Body of pancreas (tissue), 4 donors: ENCODE measurements around the gene TANC1. TPM values are rescaled to one million over a fixed set of nuclear protein-coding genes. Genes with fewer than 3 reads are reported as not detected.

ENCODE experiments used
- ATAC-seq: fragments of 150-250 bp; one replicate; pipeline ENCODE4 v1.9.1; 2016
- DNase-seq, 4 donors: peaks; one replicate each; pipeline ENCODE4 v3.0.0-alpha.2; 2019
- H3K27ac ChIP-seq, 4 donors: fragments of 200-600 bp; sonication (generic); 1 replicate in 3 of 4; 2 replicates in 1 of 4; pipeline versions ENCODE4 v1.5.1 to v1.6.1; 2016 to 2019; ENCODE audit warnings: mild to moderate bottlenecking in 1 of 4, mixed read lengths in 1 of 4, moderate library complexity in 1 of 4
- H3K27me3 ChIP-seq, 2 donors: fragments of 200-600 bp; sonication (generic); one replicate each; pipeline ENCODE4 v1.6.0; 2016; ENCODE audit warnings: mild to moderate bottlenecking in 1 of 2
- H3K36me3 ChIP-seq, 2 donors: fragments of 200-600 bp; sonication (generic); replicated peaks in 1 of 2; 2 replicates each; pipeline ENCODE4 v1.5.1; 2016; ENCODE audit warnings: low read depth in 2 of 2; ENCODE audit not compliant: insufficient read depth in 1 of 2
- H3K4me1 ChIP-seq: fragments of 200-600 bp; sonication (generic); one replicate; pipeline ENCODE4 v1.6.0; 2016
- H3K4me3 ChIP-seq, 2 donors: fragments of 200-600 bp; sonication (generic); 1 replicate in 1 of 2; 2 replicates in 1 of 2; pipeline ENCODE4 v1.5.1; 2016 to 2019
- H3K9me3 ChIP-seq, 3 donors: fragments of 200-600 bp; sonication (generic); 1 replicate in 2 of 3; 2 replicates in 1 of 3; pipeline ENCODE4 v1.5.1; 2016
- POLR2A ChIP-seq, 3 donors: fragments of 450-650 bp; IDR thresholded peaks; one replicate each; pipeline ENCODE4 v1.6.1; 2016; ENCODE audit warnings: antibody characterized with exemption in 3 of 3, mild to moderate bottlenecking in 2 of 3
- WGBS, 2 donors: methylation state at CpG; one replicate each; pipeline ENCODE4 v1.1.5; 2017; 5-methylcytosine and 5-hydroxymethylcytosine counted together
- intact Hi-C: fragments of 100-400 bp; cut with DNase I; formaldehyde crosslinking; loops from one replicate; pipeline ENCODE4 v1.15.1; 2023
- microRNA-seq, 2 donors: library from miRNA; unstranded; fragments of <30 nt; microRNA quantifications; one replicate each; pipeline ENCODE4, GENCODE V29; 2016; ENCODE audit warnings: borderline number of aligned reads in 2 of 2, borderline replicate concordance in 2 of 2
- small RNA-seq: library from RNA; depleted of rRNA; stranded (forward); fragments of <200 nt; gene quantifications from one replicate; pipeline ENCODE3, GENCODE V24; 2016
- total RNA-seq, 2 donors: library from RNA; depleted of rRNA; stranded (reverse); fragments of >200 nt; gene quantifications; one replicate each; pipeline ENCODE4 v1.1.0, GENCODE V29; 2016
- TF ChIP-seq, protein P1 (sequence below), 7 experiments: fragments of 450-650 bp in 4 of 7; fragments of 200-600 bp in 3 of 7; sonication (generic) in 3 of 7; IDR thresholded peaks; one replicate each; pipeline ENCODE4 v1.5.1; 2016 to 2019; ENCODE audit warnings: antibody characterized with exemption in 7 of 7

Gene TANC1
- total RNA-seq, 2 donors from 2014 or later, result 23.1 to 23.3 TPM

DNA sequence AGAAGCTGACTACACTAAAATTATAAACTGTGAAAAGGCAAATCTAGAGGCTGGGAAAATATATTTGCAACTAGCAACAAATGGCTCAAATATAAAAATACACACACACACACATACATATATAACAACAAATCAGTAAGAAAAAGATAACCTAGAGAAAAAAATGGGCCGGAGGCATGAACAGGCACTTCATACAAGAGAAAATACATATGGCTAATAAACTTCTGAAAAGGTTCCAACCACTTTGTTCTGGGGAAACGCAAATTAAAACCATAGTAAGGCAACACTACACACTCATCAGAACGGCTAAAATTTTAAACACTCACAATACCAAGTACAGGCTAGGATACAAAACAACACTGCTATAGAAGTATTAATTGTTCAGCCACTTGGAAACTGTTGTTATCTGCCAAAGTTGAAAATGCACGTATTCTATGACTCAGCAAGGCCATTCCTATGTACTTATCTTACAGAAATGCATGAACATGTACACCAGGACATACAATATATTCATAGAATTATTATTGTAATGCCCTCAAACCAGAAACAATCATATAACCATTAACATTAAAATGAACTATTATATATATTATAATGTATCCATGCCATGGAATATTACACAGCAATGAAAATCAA is 302.4 kb downstream of the TANC1 start:
- WGBS, 2 donors, result 89 to 92% methylated on average over 4 of the region's 4 CpGs

GRCh38 chr2:159272156-159272555 is 303.7 kb downstream of the TANC1 start:
- Histone ChIP-seq H3K27ac (no peak overlapping the region), H3K4me3 (no peak overlapping the region), H3K9me3 (no peaks in the 10 kb centered on the region), H3K36me3 (peaks cover 0 to 1% of the 10 kb centered on the region in 2 donors), H3K27me3 (no peaks in the 10 kb centered on the region), H3K4me1 (no peaks in the 10 kb centered on the region)
- ATAC-seq (no peak), DNase-seq (no peak)
- no peak for TF ChIP-seq POLR2A (IDR thresholded peaks at IDR 0.05)
- intact Hi-C loops, result no loop called here
- WGBS, 2 donors, result 47 to 76% methylated on average over 5 of the region's 5 CpGs

More for the DNA sequence above, 302.4 kb downstream of the TANC1 start:
- no peaks in the 10 kb centered on the region for H3K27me3 ChIP-seq
- no peaks in the 10 kb centered on the region for H3K4me1 ChIP-seq
- TF ChIP-seq POLR2A (IDR thresholded peaks at IDR 0.05), result no peak
- TF ChIP-seq, protein P1, sequence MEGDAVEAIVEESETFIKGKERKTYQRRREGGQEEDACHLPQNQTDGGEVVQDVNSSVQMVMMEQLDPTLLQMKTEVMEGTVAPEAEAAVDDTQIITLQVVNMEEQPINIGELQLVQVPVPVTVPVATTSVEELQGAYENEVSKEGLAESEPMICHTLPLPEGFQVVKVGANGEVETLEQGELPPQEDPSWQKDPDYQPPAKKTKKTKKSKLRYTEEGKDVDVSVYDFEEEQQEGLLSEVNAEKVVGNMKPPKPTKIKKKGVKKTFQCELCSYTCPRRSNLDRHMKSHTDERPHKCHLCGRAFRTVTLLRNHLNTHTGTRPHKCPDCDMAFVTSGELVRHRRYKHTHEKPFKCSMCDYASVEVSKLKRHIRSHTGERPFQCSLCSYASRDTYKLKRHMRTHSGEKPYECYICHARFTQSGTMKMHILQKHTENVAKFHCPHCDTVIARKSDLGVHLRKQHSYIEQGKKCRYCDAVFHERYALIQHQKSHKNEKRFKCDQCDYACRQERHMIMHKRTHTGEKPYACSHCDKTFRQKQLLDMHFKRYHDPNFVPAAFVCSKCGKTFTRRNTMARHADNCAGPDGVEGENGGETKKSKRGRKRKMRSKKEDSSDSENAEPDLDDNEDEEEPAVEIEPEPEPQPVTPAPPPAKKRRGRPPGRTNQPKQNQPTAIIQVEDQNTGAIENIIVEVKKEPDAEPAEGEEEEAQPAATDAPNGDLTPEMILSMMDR (IDR thresholded peaks at IDR 0.05), result no peak
- DNase-seq (no peak), ATAC-seq (no peak)
- no peak overlapping the region for H3K27ac ChIP-seq
- intact Hi-C loops, result no loop called here
- H3K36me3 ChIP-seq, result peaks cover 0 to 1% of the 10 kb centered on the region in 2 donors
- no peak overlapping the region for H3K4me3 ChIP-seq
- no peaks in the 10 kb centered on the region for H3K9me3 ChIP-seq

DNA sequence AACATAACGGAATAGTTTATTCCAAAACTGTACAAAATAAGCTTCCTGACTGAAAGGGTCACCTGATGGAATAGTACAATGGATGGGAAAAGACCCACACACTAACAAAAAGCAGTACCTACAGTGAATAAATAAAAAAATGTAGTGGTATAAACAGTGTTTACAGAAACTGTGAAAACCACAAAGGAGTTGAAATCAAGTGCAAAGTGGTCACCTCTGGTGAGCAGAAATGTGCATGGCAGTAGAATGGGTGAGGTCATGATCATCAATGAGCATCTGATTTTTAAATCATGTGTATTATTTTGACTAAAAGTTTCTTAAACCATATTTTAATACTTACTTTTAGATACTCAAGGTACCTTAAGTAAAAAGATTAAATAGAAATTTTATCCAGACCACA is 306.7 kb downstream of the TANC1 start:
- 84 to 93% methylated on average over 1 of the region's 1 CpG for WGBS, 2 donors
- Histone ChIP-seq H3K9me3 (no peaks in the 10 kb centered on the region), H3K4me3 (no peak overlapping the region), H3K36me3 (peaks cover 0 to 1% of the 10 kb centered on the region in 2 donors), H3K27me3 (no peaks in the 10 kb centered on the region), H3K4me1 (no peaks in the 10 kb centered on the region), H3K27ac (no peak overlapping the region)
- DNase-seq (no peak), ATAC-seq (no peak)
- intact Hi-C loops, result no loop called here
- TF ChIP-seq, protein P1 (IDR thresholded peaks at IDR 0.05), result no peak
- TF ChIP-seq POLR2A (IDR thresholded peaks at IDR 0.05), result no peak

- DNase-seq (no peak), ATAC-seq (no peak)
- Histone ChIP-seq H3K36me3 (no peaks in the 10 kb centered on the region), H3K27ac (no peak overlapping the region), H3K4me3 (no peak overlapping the region), H3K27me3 (no peaks in the 10 kb centered on the region), H3K4me1 (peaks cover 15% of the 10 kb centered on the region), H3K9me3 (no peaks in the 10 kb centered on the region)
- 97 to 98% methylated on average over 2 of the region's 2 CpGs for WGBS, 2 donors
- intact Hi-C loops, result no loop called here
- TF ChIP-seq, protein P1 (IDR thresholded peaks at IDR 0.05), result no peak
- no peak for TF ChIP-seq POLR2A (IDR thresholded peaks at IDR 0.05)
Measured at GRCh38 chr2:159279700-159280099, 311.3 kb downstream of the TANC1 start.

- DNase-seq, result no peak
- Histone ChIP-seq H3K36me3 (no peaks in the 10 kb centered on the region), H3K4me3 (no peak overlapping the region), H3K4me1 (peaks cover 24% of the 10 kb centered on the region), H3K9me3 (no peaks in the 10 kb centered on the region), H3K27ac (no peak overlapping the region), H3K27me3 (no peaks in the 10 kb centered on the region)
- no peak for ATAC-seq
- TF ChIP-seq POLR2A (IDR thresholded peaks at IDR 0.05), result no peak
- TF ChIP-seq, protein P1 (IDR thresholded peaks at IDR 0.05), result no peak
- WGBS, 2 donors, result 97 to 98% methylated on average over 6 of the region's 6 CpGs
- intact Hi-C loops, result no loop called here
Measured at GRCh38 chr2:159281002-159281401, 312.6 kb downstream of the TANC1 start.

Small RNAs within 50 kb of the gene (microRNA-seq; reads per million reads assigned to microRNA genes)
- gene MIR6888, result 0 reads per million in 2 donors

Small RNAs within 50 kb of the gene (small RNA-seq; reads per million reads assigned to genes)
- gene MIR6888 (not detected), gene RNU2-21P (not detected), gene RNU6-580P (not detected)

Other genes with a start within 250 kb of the TANC1 start
- gene DAPL1, start 173.3 kb upstream of the TANC1 start, total RNA-seq, result 1 to 10 TPM; 8.6 to 9.9 TPM